ENCODE measurements around the gene ARSB. TPM values are rescaled to one million over a fixed set of nuclear protein-coding genes. Genes with fewer than 3 reads are reported as not detected.

ARSB gene
- total and polyA plus RNA-seq, 10 of the 15 experiments (the other 5 are each of a cell fraction or from before 2014, with no cell fraction given), result 1.2 to 8.2 (median 6.1) TPM

DNA sequence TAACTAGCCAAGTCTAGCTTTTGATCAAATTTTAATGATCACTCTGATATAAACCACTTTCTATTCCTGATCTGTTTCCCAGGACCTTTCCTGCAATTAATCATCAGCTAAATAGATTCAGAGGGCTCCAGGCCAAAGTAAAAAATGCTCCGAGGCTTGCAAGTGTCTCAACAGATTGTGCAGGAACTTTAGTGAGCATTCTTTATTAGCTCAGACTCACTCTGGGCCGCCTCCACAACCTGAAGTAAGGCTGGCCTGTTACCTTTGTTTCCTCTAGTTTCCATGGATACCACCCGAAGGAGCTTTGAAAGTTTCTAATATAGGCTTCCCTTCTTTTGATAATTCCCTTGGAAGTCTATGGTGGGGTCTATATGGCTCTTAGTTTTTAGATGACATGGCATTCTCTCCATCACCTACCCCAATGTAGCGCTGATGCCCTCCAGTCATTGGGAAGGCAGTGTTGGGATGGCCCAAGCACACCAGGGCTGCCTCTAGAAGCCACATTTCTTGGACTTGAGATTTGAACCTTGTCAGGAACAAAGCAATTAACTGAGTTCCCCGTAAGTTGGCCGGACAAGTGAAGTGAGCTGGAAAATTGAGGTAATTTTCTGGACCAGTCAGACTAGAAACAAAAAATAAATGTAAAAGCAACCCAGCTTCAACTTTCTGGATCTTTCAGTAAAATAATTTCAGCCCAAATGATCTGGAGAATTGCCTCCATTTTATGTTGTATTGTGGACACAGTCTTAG is 238.9 kb downstream of the ARSB start:
- no peak overlapping the region for H3K4me3 ChIP-seq
- no peak for TF ChIP-seq E2F4 (IDR thresholded peaks at IDR 0.05; ENCODE audit: low read depth, low read length)
- no peak for TF ChIP-seq EZH2 (IDR thresholded peaks at IDR 0.05; ENCODE audit: borderline replicate concordance, control insufficient read depth, low read depth, low read length)
- TF ChIP-seq MTA2 (IDR thresholded peaks at IDR 0.05; ENCODE audit: low read depth), result no peak
- no peak for TF ChIP-seq HSF1 (IDR thresholded peaks at IDR 0.05; ENCODE audit: low read depth, low read length)
- DNase-seq (ENCODE audit: low read depth, low spot score) (no peak), FAIRE-seq (no peak), ATAC-seq (no peak)
- no peaks in the 10 kb centered on the region for H3K9me3 ChIP-seq (replicated peaks; ENCODE audit: control insufficient read depth, insufficient read depth, low read length)
- ChIA-PET SMC1A (ENCODE audit: uncharacterized antibody, unreplicated experiment) (interaction anchor here (0.8 to 6.5 kb wide), 7 partner anchors 9 to 101 kb away, joined by 3 to 43 read pairs (median 4); no protein-coding TSS in a partner anchor), RAD21 (ENCODE audit: unreplicated experiment) (interaction anchor here (1.4 to 1.7 kb wide), 3 partner anchors 10 to 24 kb away, joined by 5 to 9 read pairs (median 8); no protein-coding TSS in a partner anchor), POLR2A (interaction anchor here (0.6 to 2.3 kb wide), 3 partner anchors 10 to 17 kb away, joined by 3 to 9 read pairs (median 3); no protein-coding TSS in a partner anchor), CTCF (interaction anchor here (0.8 to 2.1 kb wide), 4 partner anchors 10 to 387 kb away, joined by 3 to 9 read pairs (median 4); no protein-coding TSS in a partner anchor)
- no peaks in the 10 kb centered on the region for H3K79me2 ChIP-seq (ENCODE audit: control insufficient read depth, insufficient read depth, low read length)
- intact Hi-C loops (cut with micrococcal nuclease; ENCODE audit: unreplicated experiment) (no loop called here), in situ Hi-C loops (cut with MboI) (no loop called here)
- H3K36me3 ChIP-seq (ENCODE audit: control insufficient read depth in 2 of 2, insufficient read depth in 2 of 2, low read length in 1 of 2), result no peaks in the 10 kb centered on the region
- H3K4me2 ChIP-seq (ENCODE audit: control insufficient read depth, insufficient read depth), result no peak overlapping the region
- 83% methylated on average over 6 of the region's 6 CpGs for WGBS (ENCODE audit: insufficient coverage, insufficient replicate concordance, low lambda C conversion rate, missing lambda C conversion rate)
- H3K9ac ChIP-seq (ENCODE audit: control insufficient read depth, insufficient read depth, low read length), result no peak overlapping the region
- no peak overlapping the region for H2AFZ ChIP-seq (ENCODE audit: control insufficient read depth, low read depth, low read length)
- no peaks in the 10 kb centered on the region for H3K27me3 ChIP-seq (replicated peaks in 1 of 2; ENCODE audit: control insufficient read depth in 2 of 2, insufficient read depth in 2 of 2, low read length in 1 of 2)
- no TSS peak for BruUV-seq (replicated peaks)
- H3K4me1 ChIP-seq (ENCODE audit: control insufficient read depth, insufficient read depth, low read length), result no peaks in the 10 kb centered on the region
- H4K20me1 ChIP-seq (ENCODE audit: control insufficient read depth, insufficient read depth), result no peaks in the 10 kb centered on the region
- no peak overlapping the region for H3K27ac ChIP-seq (ENCODE audit: control insufficient read depth, insufficient read depth)

Measured in GM12878 (cell line).